ENCODE measurements around the gene TVP23C. TPM values are rescaled to one million over a fixed set of nuclear protein-coding genes. Genes with fewer than 3 reads are reported as not detected.

Gene TVP23C
- total and polyA plus RNA-seq, 2 experiments from 2014 or later, result 10.4 to 31.7 TPM

DNA sequence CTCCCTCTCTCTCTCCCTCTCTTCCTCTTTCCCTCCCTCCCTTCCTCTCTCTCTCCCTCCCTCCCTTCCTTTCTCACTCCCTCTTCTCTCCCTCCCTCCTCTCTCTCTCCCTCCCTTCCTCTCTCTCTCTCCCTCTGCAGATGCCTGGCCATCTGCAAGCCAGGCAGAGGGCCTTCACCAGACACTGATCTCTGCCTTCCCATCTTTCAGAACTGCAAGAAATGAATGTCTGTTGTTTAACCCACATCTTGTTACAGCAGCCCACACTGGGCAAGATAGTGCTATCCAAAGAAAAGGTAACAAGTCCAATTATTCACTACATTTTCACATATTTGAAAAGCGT, 69.6 kb downstream of the TVP23C start:
- no peak overlapping the region for H2AFZ ChIP-seq
- no peak overlapping the region for H3K4me2 ChIP-seq
- no peaks in the 10 kb centered on the region for H3K9me2 ChIP-seq (ENCODE audit: insufficient read depth)
- Mint-ChIP-seq H3K4me3 (no peak overlapping the region), H3K9me3 (peaks cover 6% of the 10 kb centered on the region; the same call in 1 of the 3 replicates), H3K27me3 (ENCODE audit: insufficient read depth, low read depth, poor library complexity) (peaks cover 16% of the 10 kb centered on the region), H3K36me3 (ENCODE audit: low read depth) (peaks cover 59% of the 10 kb centered on the region), H3K27ac (no peak overlapping the region), H3K4me1 (peaks cover 32% of the 10 kb centered on the region)
- no peak overlapping the region for H3K27ac ChIP-seq (ENCODE audit: low read depth)
- no peaks in the 10 kb centered on the region for H3K27me3 ChIP-seq (ENCODE audit: insufficient read depth)
- peaks cover 7% of the 10 kb centered on the region; the same call in 1 of the 2 replicates for H3F3A ChIP-seq (replicated peaks; ENCODE audit: low read depth)
- no peak for DNase-seq (ENCODE audit: low spot score)
- no peak for ATAC-seq
- H3K4me3 ChIP-seq, result no peak overlapping the region
- H3K4me1 ChIP-seq (ENCODE audit: insufficient read depth), result peaks cover 25% of the 10 kb centered on the region
- TF ChIP-seq STAT1 (IDR thresholded peaks at IDR 0.05; ENCODE audit: unreplicated experiment) (no peak), EZH2 (IDR thresholded peaks at IDR 0.05; ENCODE audit: low read depth, unreplicated experiment) (no peak), CREB1 (CRISPR knock-in tag; IDR thresholded peaks at IDR 0.05; ENCODE audit: low read depth) (no peak), ZNF331 (CRISPR knock-in tag; IDR thresholded peaks at IDR 0.05; ENCODE audit: low read depth) (no peak), NANOG (IDR thresholded peaks at IDR 0.05; ENCODE audit: borderline replicate concordance) (no peak), POLR2AphosphoS5 (IDR thresholded peaks at IDR 0.05; ENCODE audit: low read depth) (no peak), EZH2phosphoT487 (IDR thresholded peaks at IDR 0.05; ENCODE audit: unreplicated experiment) (no peak), ZNF114 (CRISPR knock-in tag; IDR thresholded peaks at IDR 0.05) (no peak), JUNB (IDR thresholded peaks at IDR 0.05; ENCODE audit: unreplicated experiment) (no peak)
- TF ChIP-seq, protein P1, sequence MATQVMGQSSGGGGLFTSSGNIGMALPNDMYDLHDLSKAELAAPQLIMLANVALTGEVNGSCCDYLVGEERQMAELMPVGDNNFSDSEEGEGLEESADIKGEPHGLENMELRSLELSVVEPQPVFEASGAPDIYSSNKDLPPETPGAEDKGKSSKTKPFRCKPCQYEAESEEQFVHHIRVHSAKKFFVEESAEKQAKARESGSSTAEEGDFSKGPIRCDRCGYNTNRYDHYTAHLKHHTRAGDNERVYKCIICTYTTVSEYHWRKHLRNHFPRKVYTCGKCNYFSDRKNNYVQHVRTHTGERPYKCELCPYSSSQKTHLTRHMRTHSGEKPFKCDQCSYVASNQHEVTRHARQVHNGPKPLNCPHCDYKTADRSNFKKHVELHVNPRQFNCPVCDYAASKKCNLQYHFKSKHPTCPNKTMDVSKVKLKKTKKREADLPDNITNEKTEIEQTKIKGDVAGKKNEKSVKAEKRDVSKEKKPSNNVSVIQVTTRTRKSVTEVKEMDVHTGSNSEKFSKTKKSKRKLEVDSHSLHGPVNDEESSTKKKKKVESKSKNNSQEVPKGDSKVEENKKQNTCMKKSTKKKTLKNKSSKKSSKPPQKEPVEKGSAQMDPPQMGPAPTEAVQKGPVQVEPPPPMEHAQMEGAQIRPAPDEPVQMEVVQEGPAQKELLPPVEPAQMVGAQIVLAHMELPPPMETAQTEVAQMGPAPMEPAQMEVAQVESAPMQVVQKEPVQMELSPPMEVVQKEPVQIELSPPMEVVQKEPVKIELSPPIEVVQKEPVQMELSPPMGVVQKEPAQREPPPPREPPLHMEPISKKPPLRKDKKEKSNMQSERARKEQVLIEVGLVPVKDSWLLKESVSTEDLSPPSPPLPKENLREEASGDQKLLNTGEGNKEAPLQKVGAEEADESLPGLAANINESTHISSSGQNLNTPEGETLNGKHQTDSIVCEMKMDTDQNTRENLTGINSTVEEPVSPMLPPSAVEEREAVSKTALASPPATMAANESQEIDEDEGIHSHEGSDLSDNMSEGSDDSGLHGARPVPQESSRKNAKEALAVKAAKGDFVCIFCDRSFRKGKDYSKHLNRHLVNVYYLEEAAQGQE (IDR thresholded peaks at IDR 0.05; ENCODE audit: unreplicated experiment), result no peak
- TF ChIP-seq, protein P2, sequence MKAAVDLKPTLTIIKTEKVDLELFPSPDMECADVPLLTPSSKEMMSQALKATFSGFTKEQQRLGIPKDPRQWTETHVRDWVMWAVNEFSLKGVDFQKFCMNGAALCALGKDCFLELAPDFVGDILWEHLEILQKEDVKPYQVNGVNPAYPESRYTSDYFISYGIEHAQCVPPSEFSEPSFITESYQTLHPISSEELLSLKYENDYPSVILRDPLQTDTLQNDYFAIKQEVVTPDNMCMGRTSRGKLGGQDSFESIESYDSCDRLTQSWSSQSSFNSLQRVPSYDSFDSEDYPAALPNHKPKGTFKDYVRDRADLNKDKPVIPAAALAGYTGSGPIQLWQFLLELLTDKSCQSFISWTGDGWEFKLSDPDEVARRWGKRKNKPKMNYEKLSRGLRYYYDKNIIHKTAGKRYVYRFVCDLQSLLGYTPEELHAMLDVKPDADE (IDR thresholded peaks at IDR 0.05), result no peak
- TF ChIP-seq, protein P3, sequence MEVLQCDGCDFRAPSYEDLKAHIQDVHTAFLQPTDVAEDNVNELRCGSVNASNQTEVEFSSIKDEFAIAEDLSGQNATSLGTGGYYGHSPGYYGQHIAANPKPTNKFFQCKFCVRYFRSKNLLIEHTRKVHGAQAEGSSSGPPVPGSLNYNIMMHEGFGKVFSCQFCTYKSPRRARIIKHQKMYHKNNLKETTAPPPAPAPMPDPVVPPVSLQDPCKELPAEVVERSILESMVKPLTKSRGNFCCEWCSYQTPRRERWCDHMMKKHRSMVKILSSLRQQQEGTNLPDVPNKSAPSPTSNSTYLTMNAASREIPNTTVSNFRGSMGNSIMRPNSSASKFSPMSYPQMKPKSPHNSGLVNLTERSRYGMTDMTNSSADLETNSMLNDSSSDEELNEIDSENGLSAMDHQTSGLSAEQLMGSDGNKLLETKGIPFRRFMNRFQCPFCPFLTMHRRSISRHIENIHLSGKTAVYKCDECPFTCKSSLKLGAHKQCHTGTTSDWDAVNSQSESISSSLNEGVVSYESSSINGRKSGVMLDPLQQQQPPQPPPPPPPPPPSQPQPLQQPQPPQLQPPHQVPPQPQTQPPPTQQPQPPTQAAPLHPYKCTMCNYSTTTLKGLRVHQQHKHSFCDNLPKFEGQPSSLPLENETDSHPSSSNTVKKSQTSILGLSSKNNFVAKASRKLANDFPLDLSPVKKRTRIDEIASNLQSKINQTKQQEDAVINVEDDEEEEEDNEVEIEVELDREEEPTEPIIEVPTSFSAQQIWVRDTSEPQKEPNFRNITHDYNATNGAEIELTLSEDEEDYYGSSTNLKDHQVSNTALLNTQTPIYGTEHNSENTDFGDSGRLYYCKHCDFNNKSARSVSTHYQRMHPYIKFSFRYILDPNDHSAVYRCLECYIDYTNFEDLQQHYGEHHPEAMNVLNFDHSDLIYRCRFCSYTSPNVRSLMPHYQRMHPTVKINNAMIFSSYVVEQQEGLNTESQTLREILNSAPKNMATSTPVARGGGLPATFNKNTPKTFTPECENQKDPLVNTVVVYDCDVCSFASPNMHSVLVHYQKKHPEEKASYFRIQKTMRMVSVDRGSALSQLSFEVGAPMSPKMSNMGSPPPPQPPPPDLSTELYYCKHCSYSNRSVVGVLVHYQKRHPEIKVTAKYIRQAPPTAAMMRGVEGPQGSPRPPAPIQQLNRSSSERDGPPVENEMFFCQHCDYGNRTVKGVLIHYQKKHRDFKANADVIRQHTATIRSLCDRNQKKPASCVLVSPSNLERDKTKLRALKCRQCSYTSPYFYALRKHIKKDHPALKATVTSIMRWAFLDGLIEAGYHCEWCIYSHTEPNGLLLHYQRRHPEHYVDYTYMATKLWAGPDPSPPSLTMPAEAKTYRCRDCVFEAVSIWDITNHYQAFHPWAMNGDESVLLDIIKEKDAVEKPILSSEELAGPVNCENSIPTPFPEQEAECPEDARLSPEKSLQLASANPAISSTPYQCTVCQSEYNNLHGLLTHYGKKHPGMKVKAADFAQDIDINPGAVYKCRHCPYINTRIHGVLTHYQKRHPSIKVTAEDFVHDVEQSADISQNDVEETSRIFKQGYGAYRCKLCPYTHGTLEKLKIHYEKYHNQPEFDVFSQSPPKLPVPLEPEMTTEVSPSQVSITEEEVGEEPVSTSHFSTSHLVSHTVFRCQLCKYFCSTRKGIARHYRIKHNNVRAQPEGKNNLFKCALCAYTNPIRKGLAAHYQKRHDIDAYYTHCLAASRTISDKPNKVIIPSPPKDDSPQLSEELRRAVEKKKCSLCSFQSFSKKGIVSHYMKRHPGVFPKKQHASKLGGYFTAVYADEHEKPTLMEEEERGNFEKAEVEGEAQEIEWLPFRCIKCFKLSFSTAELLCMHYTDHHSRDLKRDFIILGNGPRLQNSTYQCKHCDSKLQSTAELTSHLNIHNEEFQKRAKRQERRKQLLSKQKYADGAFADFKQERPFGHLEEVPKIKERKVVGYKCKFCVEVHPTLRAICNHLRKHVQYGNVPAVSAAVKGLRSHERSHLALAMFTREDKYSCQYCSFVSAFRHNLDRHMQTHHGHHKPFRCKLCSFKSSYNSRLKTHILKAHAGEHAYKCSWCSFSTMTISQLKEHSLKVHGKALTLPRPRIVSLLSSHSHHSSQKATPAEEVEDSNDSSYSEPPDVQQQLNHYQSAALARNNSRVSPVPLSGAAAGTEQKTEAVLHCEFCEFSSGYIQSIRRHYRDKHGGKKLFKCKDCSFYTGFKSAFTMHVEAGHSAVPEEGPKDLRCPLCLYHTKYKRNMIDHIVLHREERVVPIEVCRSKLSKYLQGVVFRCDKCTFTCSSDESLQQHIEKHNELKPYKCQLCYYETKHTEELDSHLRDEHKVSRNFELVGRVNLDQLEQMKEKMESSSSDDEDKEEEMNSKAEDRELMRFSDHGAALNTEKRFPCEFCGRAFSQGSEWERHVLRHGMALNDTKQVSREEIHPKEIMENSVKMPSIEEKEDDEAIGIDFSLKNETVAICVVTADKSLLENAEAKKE (CRISPR knock-in tag; IDR thresholded peaks at IDR 0.05), result no peak
- TF ChIP-seq, protein P4, sequence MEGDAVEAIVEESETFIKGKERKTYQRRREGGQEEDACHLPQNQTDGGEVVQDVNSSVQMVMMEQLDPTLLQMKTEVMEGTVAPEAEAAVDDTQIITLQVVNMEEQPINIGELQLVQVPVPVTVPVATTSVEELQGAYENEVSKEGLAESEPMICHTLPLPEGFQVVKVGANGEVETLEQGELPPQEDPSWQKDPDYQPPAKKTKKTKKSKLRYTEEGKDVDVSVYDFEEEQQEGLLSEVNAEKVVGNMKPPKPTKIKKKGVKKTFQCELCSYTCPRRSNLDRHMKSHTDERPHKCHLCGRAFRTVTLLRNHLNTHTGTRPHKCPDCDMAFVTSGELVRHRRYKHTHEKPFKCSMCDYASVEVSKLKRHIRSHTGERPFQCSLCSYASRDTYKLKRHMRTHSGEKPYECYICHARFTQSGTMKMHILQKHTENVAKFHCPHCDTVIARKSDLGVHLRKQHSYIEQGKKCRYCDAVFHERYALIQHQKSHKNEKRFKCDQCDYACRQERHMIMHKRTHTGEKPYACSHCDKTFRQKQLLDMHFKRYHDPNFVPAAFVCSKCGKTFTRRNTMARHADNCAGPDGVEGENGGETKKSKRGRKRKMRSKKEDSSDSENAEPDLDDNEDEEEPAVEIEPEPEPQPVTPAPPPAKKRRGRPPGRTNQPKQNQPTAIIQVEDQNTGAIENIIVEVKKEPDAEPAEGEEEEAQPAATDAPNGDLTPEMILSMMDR (conservative IDR thresholded peaks at IDR 0.05; ENCODE audit: low read depth in 2 of 2), result no peak
- no peaks in the 10 kb centered on the region for H4K20me1 ChIP-seq (replicated peaks; ENCODE audit: insufficient read depth)
- H3K79me2 ChIP-seq (replicated peaks; ENCODE audit: insufficient read depth), result no peaks in the 10 kb centered on the region
- H3K36me3 ChIP-seq (ENCODE audit: insufficient read depth), result no peaks in the 10 kb centered on the region
